HG03280 (cell line): ENCODE results near the gene MRPL11.
A peak's percentile ranks its signal among the peaks of the same experiment; 100 is the strongest.
"Not testable (repeated sequence)": the region's sequence is repeated elsewhere in the genome, so short reads cannot be mapped to it uniquely, and the experiment has no call there.

Experiments used
- ATAC-seq: cut with Tn5 transposase; IDR thresholded peaks from one replicate; pipeline ENCODE4 v1.9.1; 2021; ENCODE audit warnings: mild to moderate bottlenecking, moderate library complexity; ENCODE audit not compliant: unreplicated experiment

Gene MRPL11

GRCh38 chr11:66467034-66467659 is 28.5 kb upstream of the MRPL11 start:
- ATAC-seq = peak; percentile 20

- ATAC-seq = peak; percentile 86
These were observed 27.8 kb upstream of the MRPL11 start, which contains the start of gene PELI3 for GRCh38 chr11:66466225-66467033. Gene PELI3 (plus strand): TSS chr11:66466905. CDS start chr11:66468129, 1,224 bp downstream.

- ATAC-seq = no peak
These were observed 27.0 kb upstream of the MRPL11 start for GRCh38 chr11:66465373-66466224.

GRCh38 chr11:66464916-66465315 is 26.3 kb upstream of the MRPL11 start:
- ATAC-seq = no peak

- ATAC-seq = not testable (repeated sequence)
These were observed 25.5 kb upstream of the MRPL11 start for GRCh38 chr11:66464116-66464515.

GRCh38 chr11:66462911-66463310 is 24.3 kb upstream of the MRPL11 start:
- no peak for ATAC-seq

- ATAC-seq = no peak
These were observed 23.4 kb upstream of the MRPL11 start for GRCh38 chr11:66462010-66462409.

- ATAC-seq = no peak
These were observed 20.6 kb upstream of the MRPL11 start for GRCh38 chr11:66459138-66459778.

- ATAC-seq = no peak
These were observed 19.2 kb upstream of the MRPL11 start for GRCh38 chr11:66457826-66458225.

- no peak for ATAC-seq
These were observed 16.2 kb upstream of the MRPL11 start for GRCh38 chr11:66454828-66455227.

GRCh38 chr11:66454247-66454646 is 15.6 kb upstream of the MRPL11 start:
- ATAC-seq = no peak

GRCh38 chr11:66451663-66452062 is 13.0 kb upstream of the MRPL11 start:
- no peak for ATAC-seq

- ATAC-seq = no peak
These were observed 11.9 kb upstream of the MRPL11 start for GRCh38 chr11:66450560-66450959.

GRCh38 chr11:66448523-66448922 is 9.9 kb upstream of the MRPL11 start:
- no peak for ATAC-seq

GRCh38 chr11:66447012-66447411 is 8.4 kb upstream of the MRPL11 start:
- ATAC-seq = no peak

- no peak for ATAC-seq
These were observed 5.0 kb upstream of the MRPL11 start for GRCh38 chr11:66443602-66444001.

GRCh38 chr11:66440940-66441282 is 2.3 kb upstream of the MRPL11 start:
- ATAC-seq = not testable (repeated sequence)

- not testable (repeated sequence) for ATAC-seq
These were observed 1.7 kb upstream of the MRPL11 start for GRCh38 chr11:66440101-66440939.

- no peak for ATAC-seq
These were observed 607 bp downstream of the MRPL11 start for GRCh38 chr11:66437979-66438503.

- ATAC-seq = no peak
These were observed 6.1 kb downstream of the MRPL11 start for GRCh38 chr11:66432597-66432996.
